Fibroblast of lung (primary cell): ENCODE measurements around the gene GIGYF2.

Experiments used
- EZH2 ChIP-seq: IDR thresholded peaks from 2 replicates; pipeline ENCODE4 v1.5.1; 2012; ENCODE audit warnings: low read length, control low read depth, mild to moderate bottlenecking; ENCODE audit errors: missing control alignments
- TF ChIP-seq, protein P1 (sequence below), 2 donors: IDR thresholded peaks in 1 of 2; conservative IDR thresholded peaks in 1 of 2; 1 replicate in 1 of 2; 2 replicates in 1 of 2; pipeline ENCODE4 v1.5.1; 2011 to 2012; ENCODE audit warnings: low read length in 2 of 2, control low read depth in 1 of 2, inconsistent platforms in 1 of 2, low read depth in 1 of 2, mild to moderate bottlenecking in 1 of 2

DNA sequence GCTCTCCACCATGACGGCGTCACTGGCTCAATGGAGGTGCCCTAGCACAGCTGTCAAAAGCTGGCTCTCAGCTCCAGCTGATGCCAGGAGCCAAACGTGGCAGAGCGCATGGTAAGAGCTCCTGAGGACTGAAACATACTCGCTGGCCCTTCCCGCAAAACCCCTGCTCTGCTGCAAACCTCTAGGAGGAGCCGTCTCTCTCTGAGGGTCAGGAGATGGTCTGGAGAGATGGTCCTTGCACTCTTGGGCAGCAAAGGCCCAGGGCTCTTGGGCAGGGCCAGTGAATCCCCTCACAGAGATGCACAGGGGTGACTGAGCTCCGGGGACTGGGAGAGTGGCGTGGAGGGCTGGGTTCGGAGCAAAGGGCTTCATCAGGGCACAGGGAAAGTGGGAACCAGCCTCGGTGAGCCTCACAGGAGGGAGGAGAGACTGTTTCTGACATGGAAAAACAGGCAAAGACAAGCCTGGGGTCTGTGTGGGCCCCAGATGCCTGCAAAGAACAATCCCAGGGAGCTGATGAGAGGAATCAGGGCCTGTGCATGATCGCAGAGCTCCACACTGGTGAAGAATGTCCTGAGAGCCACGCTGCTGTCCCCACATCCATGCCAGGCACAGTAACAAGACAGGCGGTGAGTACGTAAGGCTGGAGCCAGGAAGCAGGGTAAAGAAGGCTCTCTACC lies 190.2 kb downstream of the GIGYF2 start:
- no peak for TF ChIP-seq EZH2
- TF ChIP-seq, protein P1, sequence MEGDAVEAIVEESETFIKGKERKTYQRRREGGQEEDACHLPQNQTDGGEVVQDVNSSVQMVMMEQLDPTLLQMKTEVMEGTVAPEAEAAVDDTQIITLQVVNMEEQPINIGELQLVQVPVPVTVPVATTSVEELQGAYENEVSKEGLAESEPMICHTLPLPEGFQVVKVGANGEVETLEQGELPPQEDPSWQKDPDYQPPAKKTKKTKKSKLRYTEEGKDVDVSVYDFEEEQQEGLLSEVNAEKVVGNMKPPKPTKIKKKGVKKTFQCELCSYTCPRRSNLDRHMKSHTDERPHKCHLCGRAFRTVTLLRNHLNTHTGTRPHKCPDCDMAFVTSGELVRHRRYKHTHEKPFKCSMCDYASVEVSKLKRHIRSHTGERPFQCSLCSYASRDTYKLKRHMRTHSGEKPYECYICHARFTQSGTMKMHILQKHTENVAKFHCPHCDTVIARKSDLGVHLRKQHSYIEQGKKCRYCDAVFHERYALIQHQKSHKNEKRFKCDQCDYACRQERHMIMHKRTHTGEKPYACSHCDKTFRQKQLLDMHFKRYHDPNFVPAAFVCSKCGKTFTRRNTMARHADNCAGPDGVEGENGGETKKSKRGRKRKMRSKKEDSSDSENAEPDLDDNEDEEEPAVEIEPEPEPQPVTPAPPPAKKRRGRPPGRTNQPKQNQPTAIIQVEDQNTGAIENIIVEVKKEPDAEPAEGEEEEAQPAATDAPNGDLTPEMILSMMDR (conservative IDR thresholded peaks at IDR 0.05 in 1 of 2, IDR thresholded peaks at IDR 0.05 in 1 of 2; ENCODE audit: low read depth in 1 of 2, low read length in 2 of 2), result peak; percentile 7 to 29
